ENCODE results near the gene SYNGAP1.

GRCh38 chr6:33404884-33405283 is 15.0 kb upstream of the SYNGAP1 start:
- TF ChIP-seq POLR2AphosphoS5 (IDR thresholded peaks at IDR 0.05) = no peak
- no peak for TF ChIP-seq CTCF (IDR thresholded peaks at IDR 0.05; ENCODE audit: poor library complexity, severe bottlenecking)
- TF ChIP-seq EZH2 (IDR thresholded peaks at IDR 0.05; ENCODE audit: borderline replicate concordance, insufficient read depth, low read length, poor library complexity, severe bottlenecking) = no peak
- no peak for TF ChIP-seq RAD21 (conservative IDR thresholded peaks at IDR 0.05)
- no peak for TF ChIP-seq EP300 (conservative IDR thresholded peaks at IDR 0.05; ENCODE audit: poor library complexity, severe bottlenecking)

All from neural cell (in vitro differentiated cells).